ENCODE measurements around the gene CTNNBL1.

CTNNBL1 gene

DNA sequence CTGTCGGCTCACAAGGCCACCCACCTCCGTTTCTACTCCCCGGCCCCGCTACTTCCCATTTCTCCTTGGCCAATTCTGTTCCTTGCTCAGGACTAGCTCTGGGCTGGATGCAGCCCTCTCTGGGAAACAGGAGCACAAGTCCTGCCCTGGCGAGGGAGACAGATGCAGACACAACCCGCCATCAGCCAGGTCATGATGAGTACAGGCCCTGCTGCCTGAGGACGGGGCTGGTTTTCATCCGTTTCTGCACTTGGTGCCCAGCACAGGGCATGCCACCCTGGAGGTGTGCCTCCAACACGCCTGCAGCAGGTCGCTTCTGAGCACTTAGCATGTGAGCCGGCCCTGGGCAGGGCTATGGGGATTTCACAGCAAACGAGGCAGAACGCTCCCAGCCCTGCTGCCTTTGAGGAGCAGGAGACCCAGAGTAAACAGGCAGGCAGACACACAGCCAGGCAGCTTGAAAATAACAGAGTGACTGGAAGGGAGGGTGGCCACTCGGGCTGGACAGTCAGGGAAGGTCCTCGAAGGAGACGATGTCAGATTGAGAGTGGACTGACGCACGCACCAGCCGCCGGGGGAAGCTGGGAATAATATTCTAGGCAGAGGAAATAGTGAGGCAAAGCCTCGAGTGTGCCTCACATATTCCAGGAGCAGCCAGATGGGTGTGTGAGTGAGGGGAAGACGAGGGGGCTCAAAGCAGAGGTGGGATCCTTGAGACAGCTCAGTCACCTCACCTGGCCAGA is 187.9 kb downstream of the CTNNBL1 start:
- no peak for DNase-seq

DNA sequence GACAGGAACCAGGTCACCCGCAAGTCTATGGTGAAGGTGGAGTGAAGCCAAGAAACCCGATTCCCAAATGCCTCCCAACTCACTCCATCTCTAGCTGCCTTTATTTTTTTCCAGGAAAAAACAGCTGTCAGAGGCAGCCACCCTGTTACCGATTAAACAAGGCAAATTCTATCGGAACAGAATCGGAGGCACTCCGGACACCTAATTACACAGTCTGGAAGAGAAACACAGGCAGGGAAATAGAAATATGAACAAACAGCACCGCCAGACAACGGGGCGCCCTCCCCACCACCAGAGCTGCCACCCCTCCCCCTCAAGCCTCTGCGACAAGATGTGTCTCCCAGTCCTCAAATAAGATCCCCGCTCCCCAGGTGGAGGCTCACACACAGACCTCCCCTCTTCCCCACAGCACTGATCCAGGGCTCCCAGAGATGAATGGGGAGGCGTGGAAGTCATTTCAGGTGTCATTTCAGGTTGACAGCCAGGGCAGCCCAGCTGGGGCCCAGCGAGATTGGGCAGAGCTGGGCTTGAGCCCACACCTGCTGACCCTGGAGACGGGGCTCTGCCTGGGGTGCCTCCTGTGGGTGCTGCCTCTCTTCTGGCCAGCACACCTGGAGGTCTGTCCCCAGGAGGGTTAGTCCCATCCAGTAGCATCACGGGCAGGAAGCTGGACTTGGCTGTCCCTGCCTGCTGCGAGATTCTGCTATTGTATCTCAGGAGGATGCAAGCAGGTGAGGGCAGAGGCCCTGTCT is 189.3 kb downstream of the CTNNBL1 start:
- DNase-seq, result no peak

GRCh38 chr20:37885042-37885441 is 191.2 kb downstream of the CTNNBL1 start:
- DNase-seq, result no peak

GRCh38 chr20:37885593-37886503 is 192.0 kb downstream of the CTNNBL1 start:
- DNase-seq, result no peak

DNA sequence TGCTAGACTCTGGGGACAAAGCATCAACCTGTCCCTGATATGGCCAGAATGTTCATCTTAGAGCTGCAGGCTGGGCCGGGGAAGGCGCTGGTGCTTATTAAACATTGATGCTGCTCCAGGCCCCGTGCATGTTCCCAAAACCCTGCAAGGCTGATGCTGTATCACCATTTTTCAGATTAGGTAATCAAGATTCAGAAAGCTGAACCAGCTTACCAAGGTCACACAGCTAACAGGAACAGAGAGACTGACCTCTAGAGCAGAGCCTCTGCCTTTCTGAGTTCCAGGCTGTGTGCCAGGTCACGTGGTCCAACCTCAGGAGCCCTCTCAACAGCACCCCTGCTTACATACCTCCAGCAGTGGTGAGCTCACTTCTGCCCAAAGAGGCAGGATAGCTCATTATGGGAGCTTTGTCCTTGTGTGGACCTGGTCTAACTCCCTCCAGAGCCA is 193.0 kb downstream of the CTNNBL1 start:
- DNase-seq, result no peak

GRCh38 chr20:37888641-37889040 is 194.8 kb downstream of the CTNNBL1 start:
- no peak for DNase-seq

GRCh38 chr20:37890108-37890507 is 196.3 kb downstream of the CTNNBL1 start:
- DNase-seq, result no peak

DNA sequence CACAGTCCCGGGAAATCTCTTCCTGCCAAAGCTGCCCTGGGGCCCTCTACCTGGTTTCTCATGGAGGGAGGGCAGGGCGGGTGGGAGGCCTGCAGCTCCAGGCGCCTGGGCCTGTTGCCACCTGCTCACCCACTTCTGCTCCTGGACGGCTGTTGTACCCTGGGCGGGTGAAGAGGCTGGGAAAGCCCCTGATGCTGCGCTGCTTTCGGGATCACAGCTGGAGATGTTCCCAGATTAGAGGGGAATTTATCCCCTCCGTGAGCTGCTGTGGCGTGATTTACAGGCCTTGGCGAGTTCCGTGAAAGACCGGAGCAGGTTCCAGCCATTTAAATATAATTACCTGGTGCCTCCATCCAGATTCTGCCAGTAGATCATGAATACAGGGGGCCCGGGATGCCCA is 196.8 kb downstream of the CTNNBL1 start:
- DNase-seq, result no peak

- no peak for DNase-seq
These were observed 198.2 kb downstream of the CTNNBL1 start for GRCh38 chr20:37892001-37892400.

DNA sequence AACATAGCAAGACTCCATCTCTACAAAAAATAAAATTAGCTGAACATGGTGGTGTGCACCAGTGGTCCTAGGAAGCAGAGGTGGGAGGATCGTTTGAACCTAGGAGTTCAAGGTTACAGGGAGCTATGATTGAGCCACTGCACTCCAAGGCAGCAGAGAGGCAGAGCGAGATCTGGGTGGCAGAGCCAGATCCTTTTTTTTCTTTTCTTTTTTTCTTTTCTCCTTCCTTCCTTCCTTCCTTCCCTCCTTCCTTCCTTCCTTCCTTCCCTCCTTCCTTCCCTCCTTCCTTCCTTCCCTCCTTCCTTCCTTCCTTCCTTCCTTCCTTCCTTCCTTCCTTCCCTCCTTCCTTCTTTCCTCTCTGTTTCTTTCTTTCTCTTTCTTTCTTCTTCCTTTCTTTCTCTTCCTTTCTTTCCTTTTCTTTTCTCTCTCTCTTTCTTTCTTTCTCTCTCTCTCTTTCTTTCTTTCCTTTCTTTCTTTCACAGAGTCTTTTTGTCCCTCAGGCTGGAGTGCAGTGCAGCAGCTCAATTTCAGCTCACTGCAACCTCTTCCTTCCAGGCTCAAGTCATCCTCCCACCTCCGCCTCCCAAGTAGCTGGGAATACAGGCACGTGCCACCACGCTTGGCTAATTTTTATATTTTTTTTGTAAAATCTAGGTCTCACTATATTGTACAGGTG is 199.9 kb downstream of the CTNNBL1 start:
- DNase-seq, result no peak

GRCh38 chr20:37894454-37894853 is 200.6 kb downstream of the CTNNBL1 start:
- DNase-seq, result no peak

DNA sequence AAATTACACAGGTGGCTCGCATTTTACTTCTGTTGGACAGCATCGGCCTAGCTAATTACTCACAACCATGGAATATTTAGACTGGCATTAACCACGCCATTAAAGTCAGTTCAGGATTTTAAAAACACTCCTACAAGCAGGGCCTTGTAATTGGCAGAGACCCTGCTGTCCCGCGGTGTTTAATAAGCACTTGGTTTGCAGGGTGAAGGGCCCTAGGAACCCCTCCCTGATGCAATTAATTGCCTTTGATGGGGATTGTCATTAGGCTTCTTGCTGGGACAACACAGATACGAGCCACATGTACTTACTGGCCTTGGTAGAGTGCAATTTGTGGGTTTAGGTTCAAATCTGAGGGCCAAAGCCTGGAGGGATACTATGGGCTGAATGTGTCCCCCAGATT is 201.3 kb downstream of the CTNNBL1 start:
- no peak for DNase-seq

- no peak for DNase-seq
These were observed 203.2 kb downstream of the CTNNBL1 start for GRCh38 chr20:37896932-37897548.

DNA sequence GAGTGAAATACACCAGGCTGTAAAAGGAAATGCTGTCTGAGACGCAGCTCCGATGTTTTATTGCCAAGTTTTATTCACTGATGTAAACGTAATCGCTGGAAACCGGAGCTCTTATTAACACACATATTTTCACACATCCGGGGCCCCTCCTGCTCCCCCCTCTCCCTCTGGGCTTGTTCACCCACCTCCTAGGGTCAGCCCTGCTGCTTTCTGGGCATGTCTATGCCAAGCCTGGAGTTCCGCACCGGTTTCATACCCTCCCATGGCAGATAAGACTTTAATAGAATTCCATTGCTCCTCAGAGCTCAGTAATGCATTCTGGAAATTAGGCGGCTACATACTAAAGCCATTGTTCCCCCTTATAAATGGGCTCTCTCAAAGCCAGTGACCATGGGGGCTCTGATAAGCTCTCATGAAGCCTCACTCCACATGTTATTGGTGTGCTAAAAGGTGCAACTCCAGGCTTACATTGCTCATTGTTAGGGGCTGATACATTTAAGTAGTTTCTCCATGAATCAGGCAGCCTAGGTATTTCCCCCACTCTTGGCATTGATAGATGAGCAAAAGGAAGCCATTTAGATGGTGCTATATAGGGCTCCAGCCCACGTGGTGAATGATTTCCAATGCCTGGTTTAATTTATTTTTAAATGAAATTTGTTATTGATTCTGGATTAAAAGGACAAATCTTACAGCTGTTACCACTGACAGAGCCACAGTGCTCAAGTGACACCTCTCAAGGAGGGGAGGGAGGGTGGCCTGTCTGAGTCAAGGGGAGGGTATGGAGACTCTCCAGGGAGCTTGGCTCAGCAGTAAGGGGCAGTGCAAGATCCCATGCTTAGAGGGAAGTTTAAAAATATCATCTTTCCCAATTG is 204.6 kb downstream of the CTNNBL1 start:
- DNase-seq, result no peak

GRCh38 chr20:37899105-37900045 is 205.5 kb downstream of the CTNNBL1 start:
- no peak for DNase-seq

- DNase-seq, result no peak
These were observed 207.4 kb downstream of the CTNNBL1 start for GRCh38 chr20:37901240-37901639.

- no peak for DNase-seq
These were observed 208.0 kb downstream of the CTNNBL1 start for GRCh38 chr20:37901654-37902503.

GRCh38 chr20:37902504-37903313 is 208.9 kb downstream of the CTNNBL1 start, which contains the start of gene VSTM2L:
Gene VSTM2L, plus strand, starts transcription at chr20:37903127. Its CDS starts 224 bp downstream, at chr20:37903351.
- DNase-seq, result no peak
